OCI-LY7 (cell line): ENCODE data around the gene SLC35E2B. TPM values are rescaled to one million over a fixed set of nuclear protein-coding genes. Genes with fewer than 3 reads are reported as not detected.

Source experiments
- BruUV-seq: library from RNA; stranded (reverse); fragments of 400-500 nt; replicated peaks from 2 replicates; lab custom pipeline; 2021; lab: Mats Ljungman, UMichigan
- CTCF ChIA-PET: fragments of 300-600 bp; sonication (Branson Sonifier 250); formaldehyde crosslinking; loops from one replicate; lab custom pipeline; 2022; ENCODE audit warnings: antibody characterized with exemption; ENCODE audit not compliant: unreplicated experiment; lab: Charles Lee
- POLR2A ChIA-PET: fragments of 300-600 bp; sonication (Branson Sonifier 250); formaldehyde crosslinking; loops from one replicate; lab custom pipeline; 2022; ENCODE audit warnings: antibody characterized with exemption; lab: Charles Lee
- DNase-seq: peaks from one replicate; pipeline ENCODE4 v3.0.0-alpha.2; 2015; ENCODE audit warnings: low spot score
- H2AFZ ChIP-seq: fragments of 200-600 bp; sonication (generic), shearing (Covaris generic); 2 replicates; pipeline ENCODE4 v1.6.1; 2014; ENCODE audit warnings: mild to moderate bottlenecking, antibody characterized with exemption, low read length, moderate library complexity
- H3K27ac ChIP-seq: fragments of 200-600 bp; sonication (generic); 2 replicates; pipeline ENCODE4 v1.5.1; 2014; ENCODE audit warnings: mixed run types, low read depth, mild to moderate bottlenecking, moderate library complexity, low read length, inconsistent platforms; ENCODE audit not compliant: poor library complexity, severe bottlenecking
- H3K36me3 ChIP-seq: fragments of 200-600 bp; sonication (generic); 2 replicates; pipeline ENCODE4 v1.6.1; 2014; ENCODE audit warnings: mild to moderate bottlenecking, antibody characterized with exemption, low read length, moderate library complexity, mixed read lengths; ENCODE audit not compliant: insufficient read depth
- H3K4me1 ChIP-seq: fragments of 200-600 bp; sonication (generic); 2 replicates; pipeline ENCODE4 v1.5.1; 2014; ENCODE audit warnings: mild to moderate bottlenecking, low read length; ENCODE audit not compliant: insufficient read depth, poor library complexity, severe bottlenecking
- H3K4me2 ChIP-seq: fragments of 200-600 bp; sonication (generic); 2 replicates; pipeline ENCODE4 v1.6.1; 2014; ENCODE audit warnings: mild to moderate bottlenecking, low read length
- H3K4me3 ChIP-seq: fragments of 200-600 bp; sonication (generic); 2 replicates; pipeline ENCODE4 v1.5.1; 2014; ENCODE audit warnings: mild to moderate bottlenecking, low read depth, low read length; ENCODE audit not compliant: poor library complexity, severe bottlenecking
- H3K79me2 ChIP-seq: fragments of 200-600 bp; sonication (generic); 2 replicates; pipeline ENCODE4 v1.6.1; 2016; ENCODE audit warnings: low read depth, mild to moderate bottlenecking, low read length, moderate library complexity, mixed read lengths; ENCODE audit not compliant: insufficient read depth
- H3K9me2 ChIP-seq: fragments of 200-600 bp; sonication (generic); 2 replicates; pipeline ENCODE4 v1.6.1; 2016; ENCODE audit warnings: mild to moderate bottlenecking, low read length, mixed read lengths; ENCODE audit not compliant: insufficient read depth
- H3K9me3 ChIP-seq: fragments of 200-600 bp; sonication (generic); 2 replicates; pipeline ENCODE4 v1.6.1; 2014; ENCODE audit warnings: mild to moderate bottlenecking, mixed run types, low read length, mixed read lengths
- H4K20me1 ChIP-seq: fragments of 200-600 bp; sonication (generic); 2 replicates; pipeline ENCODE4 v1.6.1; 2014; ENCODE audit warnings: mild to moderate bottlenecking, antibody characterized with exemption, low read length, moderate library complexity, mixed read lengths; ENCODE audit not compliant: insufficient read depth
- CTCF ChIP-seq: fragments of 200-600 bp; sonication (generic); conservative IDR thresholded peaks from 2 replicates; pipeline ENCODE4 v1.5.1; 2014; ENCODE audit warnings: mild to moderate bottlenecking, antibody characterized with exemption, low read length, moderate library complexity, mixed read lengths
- EZH2phosphoT487 ChIP-seq: fragments of 200-600 bp; sonication (generic); IDR thresholded peaks from 2 replicates; pipeline ENCODE4 v1.6.1; 2018; ENCODE audit warnings: low read depth, borderline replicate concordance, mild to moderate bottlenecking, mixed run types, antibody characterized with exemption, low read length, moderate library complexity, mixed read lengths
- intact Hi-C: fragments of 100-400 bp; cut with micrococcal nuclease; formaldehyde crosslinking; loops from one replicate; pipeline ENCODE4 v1.10.0; 2022; ENCODE audit not compliant: unreplicated experiment
- total RNA-seq, 2 experiments: library from RNA; depleted of rRNA in 1 of 2; stranded (reverse); fragments of >200 nt in 1 of 2; shearing (Covaris generic) in 1 of 2; gene quantifications; 2 replicates each; pipeline ENCODE4 v1.2.3, GENCODE V29; 2014 to 2022

SLC35E2B gene
- total RNA-seq, 2 experiments from 2014 or later = 26.6 to 58.9 TPM

DNA sequence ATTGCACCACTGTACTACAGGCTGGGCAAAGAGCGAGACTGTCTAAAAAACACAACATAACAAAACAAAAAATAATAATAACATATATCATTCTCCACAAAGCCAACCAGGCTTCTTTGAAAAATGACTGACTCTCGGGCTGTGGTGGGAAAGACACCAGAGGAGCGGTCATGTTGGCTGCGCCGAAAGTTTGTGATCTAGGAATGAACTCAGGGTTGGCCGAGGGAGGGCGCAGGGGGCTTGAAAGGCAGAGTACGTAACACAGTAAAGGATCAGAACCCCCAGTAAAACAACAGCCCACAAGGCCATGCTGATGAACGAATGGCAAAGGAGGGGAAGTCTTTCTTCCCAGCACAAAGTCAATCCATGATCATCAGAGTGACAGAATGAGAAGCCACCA, 4.7 kb downstream of the SLC35E2B start:
- H3K36me3 ChIP-seq = no peaks in the 10 kb centered on the region
- no peaks in the 10 kb centered on the region for H3K79me2 ChIP-seq
- no peak overlapping the region for H3K27ac ChIP-seq
- no peak overlapping the region for H3K4me3 ChIP-seq
- no peaks in the 10 kb centered on the region for H3K9me3 ChIP-seq
- no peaks in the 10 kb centered on the region for H4K20me1 ChIP-seq
- BruUV-seq = no TSS peak
- DNase-seq = no peak
- TF ChIP-seq EZH2phosphoT487 (no peak), CTCF (no peak)
- CTCF ChIA-PET = no interaction called here
- intact Hi-C loops = no loop called here
- H3K9me2 ChIP-seq = no peaks in the 10 kb centered on the region
- H3K4me1 ChIP-seq = no peaks in the 10 kb centered on the region
- POLR2A ChIA-PET = no interaction called here
- H2AFZ ChIP-seq = no peak overlapping the region
- no peak overlapping the region for H3K4me2 ChIP-seq

DNA sequence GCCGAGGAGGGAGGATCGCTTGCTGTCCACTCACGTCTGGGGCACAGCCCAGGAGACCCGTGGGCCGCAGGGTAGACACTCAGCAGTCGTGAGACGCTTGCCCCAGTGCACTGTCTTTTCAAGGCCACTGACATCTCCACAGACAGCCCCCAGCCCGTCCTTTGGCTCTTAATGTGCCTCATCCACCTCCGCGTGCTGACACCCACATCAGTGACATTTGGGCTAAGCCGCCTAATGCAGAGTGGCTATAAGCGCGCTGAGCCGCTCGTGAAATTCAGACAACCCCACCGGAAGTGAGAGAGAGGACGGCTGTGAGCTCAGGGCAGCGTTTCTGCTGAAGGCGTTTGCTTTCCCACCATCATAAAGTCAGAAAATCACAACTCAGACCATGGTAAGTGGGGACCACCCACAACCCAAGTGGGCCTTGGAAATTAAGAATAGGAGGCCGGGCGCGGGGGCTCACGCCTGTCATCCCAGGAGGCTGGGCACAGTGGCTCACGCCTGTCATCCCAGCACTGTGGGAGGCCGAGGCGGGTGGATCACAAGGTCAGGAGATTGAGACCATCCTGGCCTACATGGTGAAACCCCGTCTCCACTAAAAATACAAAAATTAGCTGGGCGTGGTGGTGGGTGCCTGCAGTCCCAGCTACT, 8.4 kb downstream of the SLC35E2B start:
- TF ChIP-seq EZH2phosphoT487 (no peak), CTCF (no peak)
- CTCF ChIA-PET = no interaction called here

GRCh38 chr1:1683104-1683905, 9.3 kb downstream of the SLC35E2B start:
- ChIA-PET CTCF (no interaction called here), POLR2A (no interaction called here)
- DNase-seq = no peak

More for the DNA sequence above, 8.4 kb downstream of the SLC35E2B start:
- Histone ChIP-seq H3K9me2 (no peaks in the 10 kb centered on the region), H3K9me3 (no peaks in the 10 kb centered on the region), H2AFZ (no peak overlapping the region), H3K27ac (no peak overlapping the region), H4K20me1 (no peaks in the 10 kb centered on the region), H3K79me2 (no peaks in the 10 kb centered on the region), H3K4me2 (no peak overlapping the region), H3K4me1 (peaks cover 4% of the 10 kb centered on the region), H3K4me3 (no peak overlapping the region), H3K36me3 (no peaks in the 10 kb centered on the region)
- intact Hi-C loops = no loop called here
- POLR2A ChIA-PET = no interaction called here
- DNase-seq = no peak
- BruUV-seq = no TSS peak

More at GRCh38 chr1:1683104-1683905, 9.3 kb downstream of the SLC35E2B start:
- no peak overlapping the region for H2AFZ ChIP-seq
- intact Hi-C loops = no loop called here
- H3K9me2 ChIP-seq = no peaks in the 10 kb centered on the region
- no peaks in the 10 kb centered on the region for H3K36me3 ChIP-seq
- no peak overlapping the region for H3K4me3 ChIP-seq
- H3K9me3 ChIP-seq = no peaks in the 10 kb centered on the region
- H3K79me2 ChIP-seq = no peaks in the 10 kb centered on the region
- TF ChIP-seq EZH2phosphoT487 (no peak), CTCF (no peak)
- no peak overlapping the region for H3K27ac ChIP-seq
- H4K20me1 ChIP-seq = no peaks in the 10 kb centered on the region
- H3K4me1 ChIP-seq = peaks cover 12% of the 10 kb centered on the region
- no TSS peak for BruUV-seq
- H3K4me2 ChIP-seq = no peak overlapping the region
